H9 (cell line): ENCODE data around the gene EFNA5. TPM values are rescaled to one million over a fixed set of nuclear protein-coding genes. Genes with fewer than 3 reads are reported as not detected.

Experiments used
- DNase-seq: peaks from one replicate; pipeline ENCODE4 v3.0.0-alpha.2; 2017
- H2AFZ ChIP-seq: one replicate; pipeline ENCODE4 v1.6.1; 2013; ENCODE audit warnings: mild to moderate bottlenecking, low read length, control low read depth, moderate library complexity
- H2AK5ac ChIP-seq: 2 replicates; pipeline ENCODE4 v1.6.1; 2013; ENCODE audit warnings: low read length, control low read depth, mixed read lengths; ENCODE audit not compliant: insufficient read length
- H2BK120ac ChIP-seq: one replicate; pipeline ENCODE4 v1.6.1; 2013; ENCODE audit warnings: low read depth, mild to moderate bottlenecking, low read length, control low read depth, inconsistent platforms; ENCODE audit not compliant: poor library complexity, severe bottlenecking
- H2BK12ac ChIP-seq: 2 replicates; pipeline ENCODE4 v1.6.1; 2013; ENCODE audit warnings: low read length, control low read depth, mixed read lengths, low read depth; ENCODE audit not compliant: insufficient read length
- H2BK15ac ChIP-seq: 2 replicates; pipeline ENCODE4 v1.6.1; 2013; ENCODE audit warnings: low read depth, low read length, control low read depth
- H2BK20ac ChIP-seq: one replicate; pipeline ENCODE4 v1.6.1; 2013; ENCODE audit warnings: low read depth, mild to moderate bottlenecking, low read length, control low read depth, inconsistent platforms; ENCODE audit not compliant: poor library complexity, severe bottlenecking
- H2BK5ac ChIP-seq: 2 replicates; pipeline ENCODE4 v1.6.1; 2013; ENCODE audit warnings: low read length, control low read depth, mixed read lengths; ENCODE audit not compliant: insufficient read length
- H3K14ac ChIP-seq: 2 replicates; pipeline ENCODE4 v1.6.1; 2013; ENCODE audit warnings: low read length, control low read depth; ENCODE audit not compliant: insufficient read depth
- H3K18ac ChIP-seq: 2 replicates; pipeline ENCODE4 v1.6.1; 2013; ENCODE audit warnings: low read depth, mild to moderate bottlenecking, mixed read lengths, low read length, control low read depth; ENCODE audit not compliant: insufficient read length
- H3K23ac ChIP-seq: 2 replicates; pipeline ENCODE4 v1.6.1; 2013; ENCODE audit warnings: low read length, control low read depth, mixed read lengths, low read depth; ENCODE audit not compliant: insufficient read length
- H3K23me2 ChIP-seq: 2 replicates; pipeline ENCODE4 v1.6.1; 2013; ENCODE audit warnings: low read depth, mild to moderate bottlenecking, mixed read lengths, low read length, control low read depth; ENCODE audit not compliant: insufficient read length, poor library complexity, severe bottlenecking
- H3K27ac ChIP-seq: 2 replicates; pipeline ENCODE4 v1.5.1; 2013; ENCODE audit warnings: low read length, control low read depth, mixed read lengths, low read depth; ENCODE audit not compliant: insufficient read length
- H3K27me3 ChIP-seq: 2 replicates; pipeline ENCODE4 v1.6.1; 2013; ENCODE audit warnings: low read length, control low read depth, inconsistent platforms; ENCODE audit not compliant: insufficient read depth
- H3K4ac ChIP-seq: 2 replicates; pipeline ENCODE4 v1.6.1; 2013; ENCODE audit warnings: low read depth, mild to moderate bottlenecking, control low read depth, inconsistent platforms, low read length, moderate library complexity
- H3K4me1 ChIP-seq: 2 replicates; pipeline ENCODE4 v1.6.1; 2013; ENCODE audit warnings: low read length, control low read depth, inconsistent platforms; ENCODE audit not compliant: insufficient read depth
- H3K4me2 ChIP-seq: 2 replicates; pipeline ENCODE4 v1.6.1; 2013; ENCODE audit warnings: low read length, control low read depth, mixed read lengths; ENCODE audit not compliant: insufficient read length, insufficient read depth
- H3K56ac ChIP-seq: 2 replicates; pipeline ENCODE4 v1.6.1; 2013; ENCODE audit warnings: low read depth, mild to moderate bottlenecking, mixed read lengths, low read length, control low read depth; ENCODE audit not compliant: insufficient read length
- H3K79me1 ChIP-seq: 2 replicates; pipeline ENCODE4 v1.6.1; 2013; ENCODE audit warnings: low read depth, mild to moderate bottlenecking, moderate library complexity, low read length, control low read depth, inconsistent platforms; ENCODE audit not compliant: insufficient read depth, poor library complexity, severe bottlenecking
- H3K79me2 ChIP-seq: 2 replicates; pipeline ENCODE4 v1.6.1; 2013; ENCODE audit warnings: low read length, control low read depth, inconsistent platforms; ENCODE audit not compliant: insufficient read depth
- H3K9ac ChIP-seq: 2 replicates; pipeline ENCODE4 v1.6.1; 2013; ENCODE audit warnings: low read length, control low read depth, mixed read lengths; ENCODE audit not compliant: insufficient read length; ENCODE audit errors: extremely low read depth
- H3K9me3 ChIP-seq: one replicate; pipeline ENCODE4 v1.6.1; 2013; ENCODE audit warnings: low read depth, low read length, inconsistent platforms; ENCODE audit not compliant: control insufficient read depth
- H3T11ph ChIP-seq: one replicate; pipeline ENCODE4 v1.6.1; 2013; ENCODE audit warnings: mild to moderate bottlenecking, low read length, control low read depth, inconsistent platforms
- H4K20me1 ChIP-seq: one replicate; pipeline ENCODE4 v1.6.1; 2013; ENCODE audit not compliant: control insufficient read depth, insufficient read length, insufficient read depth
- H4K5ac ChIP-seq: 2 replicates; pipeline ENCODE4 v1.6.1; 2013; ENCODE audit warnings: low read depth, mild to moderate bottlenecking, mixed read lengths, low read length, control low read depth; ENCODE audit not compliant: insufficient read length
- H4K8ac ChIP-seq: replicated peaks from 2 replicates; pipeline ENCODE4 v1.6.1; 2013; ENCODE audit warnings: low read length, control low read depth, mixed read lengths, low read depth; ENCODE audit not compliant: insufficient read length
- H4K91ac ChIP-seq: 2 replicates; pipeline ENCODE4 v1.6.1; 2013; ENCODE audit warnings: low read depth, mild to moderate bottlenecking, moderate library complexity, mixed read lengths, low read length, control low read depth; ENCODE audit not compliant: insufficient read length
- H3K27ac Mint-ChIP-seq, 3 experiments: 2 replicates in 2 of 3; 3 replicates in 1 of 3; pipeline ENCODE4 v1.8.0; 2020 to 2021; ENCODE audit warnings: mixed read lengths in 3 of 3, mild to moderate bottlenecking in 1 of 3, moderate library complexity in 1 of 3
- H3K27me3 Mint-ChIP-seq: 2 replicates; pipeline ENCODE4 v1.8.0; 2021; ENCODE audit warnings: low read depth, mild to moderate bottlenecking, moderate library complexity, mixed read lengths
- H3K36me3 Mint-ChIP-seq, 3 experiments: 2 replicates in 2 of 3; 3 replicates in 1 of 3; pipeline ENCODE4 v1.8.0; 2020 to 2021; ENCODE audit warnings: low read depth in 3 of 3, mixed read lengths in 3 of 3; ENCODE audit not compliant: insufficient read depth in 1 of 3
- H3K4me1 Mint-ChIP-seq, 2 experiments: 2 replicates each; pipeline ENCODE4 v1.8.0; 2020; ENCODE audit warnings: mixed read lengths in 2 of 2
- H3K4me3 Mint-ChIP-seq, 2 experiments: 2 replicates in 1 of 2; 3 replicates in 1 of 2; pipeline ENCODE4 v1.8.0; 2020 to 2021; ENCODE audit warnings: mild to moderate bottlenecking in 2 of 2, mixed read lengths in 2 of 2, moderate library complexity in 1 of 2
- H3K9me3 Mint-ChIP-seq, 2 experiments: 2 replicates in 1 of 2; 3 replicates in 1 of 2; pipeline ENCODE4 v1.8.0; 2020; ENCODE audit warnings: mild to moderate bottlenecking in 2 of 2, mixed read lengths in 2 of 2, moderate library complexity in 1 of 2
- CTCF ChIP-seq: fragments of 200-600 bp; sonication (generic); conservative IDR thresholded peaks from 3 replicates; pipeline ENCODE4 v1.8.0; 2021; ENCODE audit warnings: antibody characterized with exemption, mild to moderate bottlenecking
- whole genome bisulfite sequencing: extraction: QIAGEN DNeasy Blood & Tissue Kit; methylation state at CpG from one replicate; pipeline ENCODE4 v1.1.7; 2013; ENCODE audit warnings: missing lambda C conversion rate, low lambda C conversion rate, mixed read lengths; ENCODE audit not compliant: insufficient read length; ENCODE audit errors: extremely low coverage; 5-methylcytosine and 5-hydroxymethylcytosine counted together
- total RNA-seq: library from RNA; stranded (reverse); gene quantifications from 2 replicates; pipeline ENCODE4 v1.2.1, GENCODE V29; 2021

EFNA5 gene
- total RNA-seq, 1 experiment from 2014 or later = 20.4 TPM

GRCh38 chr5:107661650-107662044 lies 9.1 kb downstream of the EFNA5 start:
- no CpG with 5 or more reads among the region's 1 CpG for WGBS
- no peaks in the 10 kb centered on the region for H3K23me2 ChIP-seq
- no peaks in the 10 kb centered on the region for H3K9me3 ChIP-seq
- H4K8ac ChIP-seq = no peak overlapping the region
- H3K79me1 ChIP-seq = no peaks in the 10 kb centered on the region
- no peak overlapping the region for H3K56ac ChIP-seq
- H3T11ph ChIP-seq = no peak overlapping the region
- H2BK5ac ChIP-seq = no peak overlapping the region
- no peaks in the 10 kb centered on the region for H3K27me3 ChIP-seq
- H2BK20ac ChIP-seq = no peak overlapping the region
- no peak overlapping the region for H3K4me2 ChIP-seq
- H3K79me2 ChIP-seq = no peaks in the 10 kb centered on the region
- H3K9ac ChIP-seq = no peak overlapping the region
- no peak overlapping the region for H4K5ac ChIP-seq
- no peaks in the 10 kb centered on the region for H3K9me3 Mint-ChIP-seq
- H2AFZ ChIP-seq = no peak overlapping the region
- TF ChIP-seq CTCF = no peak
- peaks cover 2% of the 10 kb centered on the region; the same call in 1 of the 2 replicates for H3K4me1 ChIP-seq
- H4K91ac ChIP-seq = no peak overlapping the region
- H3K4me1 Mint-ChIP-seq = peaks cover 31 to 33% of the 10 kb centered on the region in 2 experiments
- H4K20me1 ChIP-seq = no peaks in the 10 kb centered on the region
- no peak overlapping the region for H3K14ac ChIP-seq
- H3K23ac ChIP-seq = no peak overlapping the region
- no peak overlapping the region for H2AK5ac ChIP-seq
- no peak overlapping the region for H3K18ac ChIP-seq
- no peak overlapping the region; a peak in 1 of 7 replicates for H3K27ac Mint-ChIP-seq
- H2BK120ac ChIP-seq = no peak overlapping the region
- H3K27ac ChIP-seq = no peak overlapping the region
- DNase-seq = no peak
- no peak overlapping the region for H2BK15ac ChIP-seq
- H2BK12ac ChIP-seq = no peak overlapping the region
- H3K4ac ChIP-seq = no peak overlapping the region
- no peak overlapping the region for H3K4me3 Mint-ChIP-seq
- H3K36me3 Mint-ChIP-seq = no peaks in the 10 kb centered on the region
- no peaks in the 10 kb centered on the region for H3K27me3 Mint-ChIP-seq
